OCI-LY7 (cell line): ENCODE data around the gene CRYGC.

Source experiments
- EZH2phosphoT487 ChIP-seq: fragments of 200-600 bp; sonication (generic); IDR thresholded peaks from 2 replicates; pipeline ENCODE4 v1.6.1; 2018; ENCODE audit warnings: low read depth, borderline replicate concordance, mild to moderate bottlenecking, mixed run types, antibody characterized with exemption, low read length, moderate library complexity, mixed read lengths
- TF ChIP-seq, protein P1 (sequence below): fragments of 200-600 bp; sonication (generic); conservative IDR thresholded peaks from 2 replicates; pipeline ENCODE4 v1.5.1; 2014; ENCODE audit warnings: mild to moderate bottlenecking, antibody characterized with exemption, low read length, moderate library complexity, mixed read lengths

DNA sequence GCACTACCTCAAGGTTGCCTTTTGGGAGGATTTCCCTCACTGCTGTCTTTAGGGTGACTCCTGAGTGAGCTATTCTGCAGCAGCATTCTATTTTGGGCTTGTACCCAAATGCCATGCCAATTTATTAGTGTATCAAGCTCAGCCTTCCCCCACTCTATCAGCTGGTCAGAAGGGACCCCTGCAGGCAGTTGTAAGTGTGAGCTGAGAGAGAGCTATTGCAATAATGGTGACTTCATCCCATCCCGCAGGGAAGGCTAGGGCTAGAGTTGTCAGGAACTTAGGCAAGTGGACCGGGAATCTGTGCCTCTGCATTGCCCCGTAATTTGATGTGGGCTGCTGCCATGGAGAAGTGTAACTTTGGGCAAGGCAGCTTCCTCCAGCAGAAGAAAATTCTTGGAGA, 18.1 kb upstream of the CRYGC start:
- TF ChIP-seq, protein P1, sequence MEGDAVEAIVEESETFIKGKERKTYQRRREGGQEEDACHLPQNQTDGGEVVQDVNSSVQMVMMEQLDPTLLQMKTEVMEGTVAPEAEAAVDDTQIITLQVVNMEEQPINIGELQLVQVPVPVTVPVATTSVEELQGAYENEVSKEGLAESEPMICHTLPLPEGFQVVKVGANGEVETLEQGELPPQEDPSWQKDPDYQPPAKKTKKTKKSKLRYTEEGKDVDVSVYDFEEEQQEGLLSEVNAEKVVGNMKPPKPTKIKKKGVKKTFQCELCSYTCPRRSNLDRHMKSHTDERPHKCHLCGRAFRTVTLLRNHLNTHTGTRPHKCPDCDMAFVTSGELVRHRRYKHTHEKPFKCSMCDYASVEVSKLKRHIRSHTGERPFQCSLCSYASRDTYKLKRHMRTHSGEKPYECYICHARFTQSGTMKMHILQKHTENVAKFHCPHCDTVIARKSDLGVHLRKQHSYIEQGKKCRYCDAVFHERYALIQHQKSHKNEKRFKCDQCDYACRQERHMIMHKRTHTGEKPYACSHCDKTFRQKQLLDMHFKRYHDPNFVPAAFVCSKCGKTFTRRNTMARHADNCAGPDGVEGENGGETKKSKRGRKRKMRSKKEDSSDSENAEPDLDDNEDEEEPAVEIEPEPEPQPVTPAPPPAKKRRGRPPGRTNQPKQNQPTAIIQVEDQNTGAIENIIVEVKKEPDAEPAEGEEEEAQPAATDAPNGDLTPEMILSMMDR = no peak
- TF ChIP-seq EZH2phosphoT487 = no peak
